Spleen (tissue), 7 donors: Measurements from ENCODE around the gene SPATA1.

Experiments used
- POLR2A ChIP-seq, 3 donors: fragments of 450-650 bp; IDR thresholded peaks; one replicate each; pipeline ENCODE4 v1.5.1; 2017; ENCODE audit warnings: antibody characterized with exemption in 3 of 3, mild to moderate bottlenecking in 1 of 3
- POLR2AphosphoS5 ChIP-seq, 3 donors: sonication (generic); formaldehyde crosslinking; IDR thresholded peaks; one replicate each; pipeline ENCODE4 v1.5.1; 2017; ENCODE audit warnings: antibody characterized with exemption in 3 of 3
- TF ChIP-seq, protein P1 (sequence below), 11 experiments: fragments of 200-600 bp in 7 of 11; fragments of 450-650 bp in 4 of 11; sonication (generic) in 4 of 11; IDR thresholded peaks in 8 of 11; conservative IDR thresholded peaks in 3 of 11; 1 replicate in 7 of 11; 2 replicates in 4 of 11; pipeline versions ENCODE4 v1.4.0 to v1.8.0; 2016 to 2021; ENCODE audit warnings: antibody characterized with exemption in 11 of 11, inconsistent platforms in 4 of 11, mild to moderate bottlenecking in 1 of 11
- donor health status: DM: no; HTN: no; CAD: no; lungs with moderate emphysema.
- donor health status: DM: no; HTN: no; CAD: no.
- donor health status: DM: no; HTN: no; CAD: no.

DNA sequence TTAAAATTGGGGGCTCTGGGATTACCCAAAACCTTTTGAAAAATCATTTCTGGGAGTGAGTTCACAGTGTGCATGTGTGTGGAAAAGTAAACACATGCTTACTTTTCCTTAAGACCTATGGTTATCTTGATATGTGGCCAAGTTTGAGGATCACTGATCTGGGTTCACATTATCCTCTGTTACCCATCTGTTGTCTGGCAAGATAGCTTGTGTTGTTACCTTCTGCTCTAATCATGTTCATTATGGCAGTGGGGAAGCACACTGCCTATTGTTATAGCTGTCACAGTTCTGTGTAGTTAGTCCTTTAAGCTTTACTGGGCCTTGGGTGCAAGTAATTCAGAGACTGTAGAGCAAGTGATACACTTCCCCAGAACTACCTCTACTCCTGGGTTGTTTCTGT is 63.0 kb downstream of the SPATA1 start:
- TF ChIP-seq POLR2A (IDR thresholded peaks at IDR 0.05) (no peak), POLR2AphosphoS5 (IDR thresholded peaks at IDR 0.05) (no peak)
- TF ChIP-seq, protein P1, sequence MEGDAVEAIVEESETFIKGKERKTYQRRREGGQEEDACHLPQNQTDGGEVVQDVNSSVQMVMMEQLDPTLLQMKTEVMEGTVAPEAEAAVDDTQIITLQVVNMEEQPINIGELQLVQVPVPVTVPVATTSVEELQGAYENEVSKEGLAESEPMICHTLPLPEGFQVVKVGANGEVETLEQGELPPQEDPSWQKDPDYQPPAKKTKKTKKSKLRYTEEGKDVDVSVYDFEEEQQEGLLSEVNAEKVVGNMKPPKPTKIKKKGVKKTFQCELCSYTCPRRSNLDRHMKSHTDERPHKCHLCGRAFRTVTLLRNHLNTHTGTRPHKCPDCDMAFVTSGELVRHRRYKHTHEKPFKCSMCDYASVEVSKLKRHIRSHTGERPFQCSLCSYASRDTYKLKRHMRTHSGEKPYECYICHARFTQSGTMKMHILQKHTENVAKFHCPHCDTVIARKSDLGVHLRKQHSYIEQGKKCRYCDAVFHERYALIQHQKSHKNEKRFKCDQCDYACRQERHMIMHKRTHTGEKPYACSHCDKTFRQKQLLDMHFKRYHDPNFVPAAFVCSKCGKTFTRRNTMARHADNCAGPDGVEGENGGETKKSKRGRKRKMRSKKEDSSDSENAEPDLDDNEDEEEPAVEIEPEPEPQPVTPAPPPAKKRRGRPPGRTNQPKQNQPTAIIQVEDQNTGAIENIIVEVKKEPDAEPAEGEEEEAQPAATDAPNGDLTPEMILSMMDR (IDR thresholded peaks at IDR 0.05 in 8 of 11, conservative IDR thresholded peaks at IDR 0.05 in 3 of 11): no peak
